ENCODE results near the gene RASGRF1. TPM values are rescaled to one million over a fixed set of nuclear protein-coding genes. Genes with fewer than 3 reads are reported as not detected.
A peak's percentile ranks its signal among the peaks of the same experiment; 100 is the strongest.

The RASGRF1 gene
- total and polyA plus RNA-seq, 9 of the 15 experiments (the other 6 are each of a cell fraction or from before 2014, with no cell fraction given): 0.03 to 0.58 (median 0.06) TPM; not detected in 1

DNA sequence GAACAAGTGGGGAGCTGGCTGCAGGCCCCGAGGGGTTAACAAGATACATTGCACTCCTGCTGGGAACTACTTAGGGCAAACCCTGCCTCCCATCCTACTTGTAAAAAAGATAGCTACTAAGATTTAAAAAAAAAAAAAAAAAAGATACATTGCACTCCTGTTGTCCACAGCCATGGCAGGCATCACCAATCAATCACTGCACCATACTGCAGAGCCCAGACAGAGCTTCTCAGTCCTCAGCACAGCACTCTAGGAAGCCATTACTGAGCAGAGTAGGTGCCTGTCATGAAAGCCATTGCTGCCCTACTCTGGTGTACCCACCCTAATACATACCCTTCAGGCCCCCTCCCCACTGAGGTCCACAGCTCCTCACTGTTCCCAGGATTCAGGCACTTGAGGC lies 64.8 kb downstream of the RASGRF1 start (continued):
- TF ChIP-seq, protein P1, sequence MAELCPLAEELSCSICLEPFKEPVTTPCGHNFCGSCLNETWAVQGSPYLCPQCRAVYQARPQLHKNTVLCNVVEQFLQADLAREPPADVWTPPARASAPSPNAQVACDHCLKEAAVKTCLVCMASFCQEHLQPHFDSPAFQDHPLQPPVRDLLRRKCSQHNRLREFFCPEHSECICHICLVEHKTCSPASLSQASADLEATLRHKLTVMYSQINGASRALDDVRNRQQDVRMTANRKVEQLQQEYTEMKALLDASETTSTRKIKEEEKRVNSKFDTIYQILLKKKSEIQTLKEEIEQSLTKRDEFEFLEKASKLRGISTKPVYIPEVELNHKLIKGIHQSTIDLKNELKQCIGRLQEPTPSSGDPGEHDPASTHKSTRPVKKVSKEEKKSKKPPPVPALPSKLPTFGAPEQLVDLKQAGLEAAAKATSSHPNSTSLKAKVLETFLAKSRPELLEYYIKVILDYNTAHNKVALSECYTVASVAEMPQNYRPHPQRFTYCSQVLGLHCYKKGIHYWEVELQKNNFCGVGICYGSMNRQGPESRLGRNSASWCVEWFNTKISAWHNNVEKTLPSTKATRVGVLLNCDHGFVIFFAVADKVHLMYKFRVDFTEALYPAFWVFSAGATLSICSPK (IDR thresholded peaks at IDR 0.05; ENCODE audit: borderline replicate concordance): no peak
- peak; percentile 92 for TF ChIP-seq ZBTB17 (CRISPR knock-in tag; IDR thresholded peaks at IDR 0.05)
- TF ChIP-seq NFATC3 (IDR thresholded peaks at IDR 0.05): no peak
- TF ChIP-seq FOS (IDR thresholded peaks at IDR 0.05; ENCODE audit: extremely low read depth, insufficient read length): no peak
- TF ChIP-seq, protein P2, sequence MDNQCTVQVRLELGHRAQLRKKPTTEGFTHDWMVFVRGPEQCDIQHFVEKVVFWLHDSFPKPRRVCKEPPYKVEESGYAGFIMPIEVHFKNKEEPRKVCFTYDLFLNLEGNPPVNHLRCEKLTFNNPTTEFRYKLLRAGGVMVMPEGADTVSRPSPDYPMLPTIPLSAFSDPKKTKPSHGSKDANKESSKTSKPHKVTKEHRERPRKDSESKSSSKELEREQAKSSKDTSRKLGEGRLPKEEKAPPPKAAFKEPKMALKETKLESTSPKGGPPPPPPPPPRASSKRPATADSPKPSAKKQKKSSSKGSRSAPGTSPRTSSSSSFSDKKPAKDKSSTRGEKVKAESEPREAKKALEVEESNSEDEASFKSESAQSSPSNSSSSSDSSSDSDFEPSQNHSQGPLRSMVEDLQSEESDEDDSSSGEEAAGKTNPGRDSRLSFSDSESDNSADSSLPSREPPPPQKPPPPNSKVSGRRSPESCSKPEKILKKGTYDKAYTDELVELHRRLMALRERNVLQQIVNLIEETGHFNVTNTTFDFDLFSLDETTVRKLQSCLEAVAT (IDR thresholded peaks at IDR 0.05): peak in 1 of 2 experiments; percentile 89; a peak in 2 of 4 replicates
- no peak for TF ChIP-seq KLF13 (tag; IDR thresholded peaks at IDR 0.05; ENCODE audit: borderline replicate concordance, low read depth)
- TF ChIP-seq SMARCA5 (IDR thresholded peaks at IDR 0.05): no peak
- TF ChIP-seq, protein P3, sequence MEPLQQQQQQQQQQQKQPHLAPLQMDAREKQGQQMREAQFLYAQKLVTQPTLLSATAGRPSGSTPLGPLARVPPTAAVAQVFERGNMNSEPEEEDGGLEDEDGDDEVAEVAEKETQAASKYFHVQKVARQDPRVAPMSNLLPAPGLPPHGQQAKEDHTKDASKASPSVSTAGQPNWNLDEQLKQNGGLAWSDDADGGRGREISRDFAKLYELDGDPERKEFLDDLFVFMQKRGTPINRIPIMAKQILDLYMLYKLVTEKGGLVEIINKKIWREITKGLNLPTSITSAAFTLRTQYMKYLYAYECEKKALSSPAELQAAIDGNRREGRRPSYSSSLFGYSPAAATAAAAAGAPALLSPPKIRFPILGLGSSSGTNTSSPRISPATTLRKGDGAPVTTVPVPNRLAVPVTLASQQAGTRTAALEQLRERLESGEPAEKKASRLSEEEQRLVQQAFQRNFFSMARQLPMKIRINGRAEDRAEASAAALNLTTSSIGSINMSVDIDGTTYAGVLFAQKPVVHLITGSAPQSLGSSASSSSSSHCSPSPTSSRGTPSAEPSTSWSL (CRISPR knock-in tag; IDR thresholded peaks at IDR 0.05; ENCODE audit: borderline replicate concordance): no peak
- TF ChIP-seq ZNF384 (IDR thresholded peaks at IDR 0.05; ENCODE audit: low read depth, low read length): peak; percentile 39; the same call in 1 of the 2 replicates
- peak; percentile 76 for TF ChIP-seq ZNF23 (CRISPR knock-in tag; IDR thresholded peaks at IDR 0.05)
- no peak for TF ChIP-seq ILK (tag; IDR thresholded peaks at IDR 0.05; ENCODE audit: borderline replicate concordance, low read depth)
